HG03378 (cell line): Measurements from ENCODE around the gene CYP27C1.
A peak's percentile ranks its signal among the peaks of the same experiment; 100 is the strongest.
"Not testable (repeated sequence)": the region's sequence is repeated elsewhere in the genome, so short reads cannot be mapped to it uniquely, and the experiment has no call there.

ENCODE experiments used
- ATAC-seq: cut with Tn5 transposase; IDR thresholded peaks from one replicate; pipeline ENCODE4 v1.9.1; 2021; ENCODE audit warnings: mild to moderate bottlenecking, moderate library complexity; ENCODE audit not compliant: unreplicated experiment

CYP27C1 gene

DNA sequence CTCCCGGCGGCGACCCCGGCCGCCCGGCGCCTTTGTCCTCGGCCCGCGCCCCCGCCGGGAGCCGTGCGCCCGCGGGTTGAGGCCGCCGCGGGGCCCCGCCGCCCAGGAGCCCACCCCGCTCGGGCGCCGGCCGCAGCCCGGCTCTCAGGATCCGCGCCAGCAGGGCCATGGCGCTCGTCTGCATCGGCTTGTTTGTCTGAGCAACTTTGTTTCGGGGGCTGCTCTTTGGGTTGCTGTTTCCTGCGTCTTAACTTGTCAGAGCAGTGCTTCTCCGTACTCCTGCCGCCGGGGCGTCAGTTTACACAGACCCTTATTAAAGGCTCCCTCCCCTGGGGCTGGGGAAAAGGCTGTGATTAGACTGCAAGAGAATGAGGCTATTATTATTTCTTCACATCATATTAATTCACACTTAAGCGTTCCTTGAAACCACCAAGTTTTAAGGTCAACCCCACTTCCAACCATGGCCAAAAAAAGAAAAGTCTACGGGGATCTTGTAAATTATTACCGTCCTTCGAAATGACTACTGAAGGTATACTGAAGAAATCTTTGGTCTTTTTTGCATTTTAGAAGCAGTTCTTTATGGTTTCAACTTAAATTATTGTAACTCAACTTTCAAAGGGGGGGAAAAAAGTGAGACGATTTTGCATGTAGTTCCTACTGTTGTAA is at the start of gene CYP27C1:
CYP27C1 (minus strand) TSS at position 198 of the 666 bp plus-strand sequence; CDS start at position 169, 29 bp downstream.
- ATAC-seq, result no peak

GRCh38 chr2:127261804-127262406 is 41.8 kb upstream of the CYP27C1 start:
- no peak for ATAC-seq

GRCh38 chr2:127259355-127259754 is 39.3 kb upstream of the CYP27C1 start:
- no peak for ATAC-seq

GRCh38 chr2:127256866-127257265 is 36.8 kb upstream of the CYP27C1 start:
- no peak for ATAC-seq

DNA sequence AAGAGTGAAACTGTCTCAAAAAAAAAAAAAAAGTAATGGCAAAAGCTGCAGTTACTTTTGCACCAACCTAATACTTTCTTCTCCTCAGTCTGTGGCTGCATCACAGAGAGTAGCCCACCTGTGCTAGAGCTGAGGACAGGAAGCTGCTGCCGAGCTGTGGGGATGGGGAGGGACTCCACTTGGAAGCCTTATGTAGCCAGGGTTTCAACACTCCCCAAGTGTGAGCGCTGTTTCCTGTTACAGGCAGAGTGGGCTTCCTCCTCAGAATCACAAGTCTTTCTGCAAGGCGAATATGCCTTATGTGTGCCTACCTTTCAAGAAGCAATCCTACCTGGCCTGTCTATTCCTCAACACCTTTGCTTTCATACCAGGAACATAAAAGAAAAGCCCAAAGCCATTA is 36.3 kb upstream of the CYP27C1 start:
- ATAC-seq, result no peak

DNA sequence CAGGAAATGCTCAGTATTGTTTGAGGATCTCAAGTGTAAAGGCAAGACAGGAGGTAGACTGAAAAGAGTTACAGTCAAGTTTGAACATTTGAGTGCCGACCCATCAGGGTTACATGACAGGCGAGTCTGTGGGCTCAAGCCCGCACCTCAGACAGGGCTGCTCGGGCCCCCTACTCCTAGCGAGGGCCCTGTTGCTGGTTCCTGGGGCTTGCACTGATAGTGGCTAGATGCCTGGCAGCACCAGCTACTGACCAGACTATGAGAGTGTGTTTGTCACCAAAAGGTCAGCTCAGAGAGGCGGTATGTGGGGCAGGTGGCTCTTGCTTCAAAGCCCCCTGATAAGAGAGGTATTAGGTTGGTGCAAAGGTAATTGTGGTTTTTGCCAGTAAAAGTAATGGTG is 35.6 kb upstream of the CYP27C1 start:
- ATAC-seq, result no peak

DNA sequence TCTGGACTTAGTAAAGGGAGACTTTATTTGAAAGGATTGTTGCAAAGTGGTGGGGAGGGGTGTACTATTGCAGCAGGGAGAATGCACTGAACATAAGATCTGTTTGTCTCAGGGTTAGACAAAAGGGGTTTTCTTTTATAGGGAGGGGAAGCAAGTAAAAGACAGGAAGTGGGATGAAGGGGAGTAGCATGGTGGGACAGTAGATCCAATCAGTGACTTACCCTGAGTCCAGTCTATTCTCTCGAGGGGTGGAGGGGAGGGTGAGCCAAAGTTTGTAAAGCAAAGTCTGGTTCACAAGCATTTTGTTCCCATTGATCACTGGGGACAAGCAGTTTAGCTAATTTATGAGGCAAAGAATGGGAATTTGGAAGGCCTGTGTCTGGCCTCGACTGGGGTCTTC is 35.0 kb upstream of the CYP27C1 start:
- no peak for ATAC-seq

- no peak for ATAC-seq
Observed at GRCh38 chr2:127254386-127254981, 34.4 kb upstream of the CYP27C1 start.

GRCh38 chr2:127241184-127241583 is 21.1 kb upstream of the CYP27C1 start:
- not testable (repeated sequence) for ATAC-seq

DNA sequence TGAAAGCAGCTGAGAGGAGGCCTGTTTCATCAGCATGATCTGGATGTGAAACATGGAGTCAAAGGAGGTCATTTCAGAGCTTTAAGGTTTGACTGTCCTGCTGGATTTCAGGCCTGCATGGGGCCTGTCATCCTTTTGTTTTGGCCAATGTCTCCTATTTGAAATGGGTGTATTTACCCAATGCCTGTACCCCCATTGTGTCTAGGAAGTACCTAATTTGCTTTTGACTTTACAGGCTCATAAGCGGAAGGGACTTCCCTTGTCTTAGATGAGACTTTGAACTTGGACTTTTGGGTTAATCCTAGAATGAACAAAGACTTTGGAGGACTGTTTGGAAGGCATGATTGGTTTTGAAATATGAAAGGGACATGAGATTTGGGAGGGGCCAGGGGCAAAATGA is 19.3 kb upstream of the CYP27C1 start:
- no peak for ATAC-seq

DNA sequence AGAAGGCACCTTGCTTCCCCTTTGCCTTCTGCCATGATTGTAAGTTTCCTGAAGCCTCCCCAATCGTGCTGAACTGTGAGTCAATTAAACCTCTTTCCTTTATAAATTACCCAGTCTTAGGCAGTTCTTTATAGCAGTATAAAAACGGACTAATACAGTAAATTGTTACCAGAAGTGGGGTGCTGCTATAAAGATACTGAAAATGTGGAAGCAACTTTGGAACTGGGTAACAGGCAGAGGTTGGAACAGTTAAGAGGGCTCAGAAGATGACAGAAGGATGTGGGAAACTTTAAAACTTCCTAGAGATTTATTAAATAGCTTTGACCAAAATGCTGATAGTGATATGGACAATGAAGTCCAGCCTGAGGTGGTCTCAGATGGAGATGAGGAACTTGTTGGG is 17.7 kb upstream of the CYP27C1 start:
- ATAC-seq, result not testable (repeated sequence)

GRCh38 chr2:127235082-127235702 is 15.1 kb upstream of the CYP27C1 start:
- ATAC-seq, result no peak

- no peak for ATAC-seq
Observed at GRCh38 chr2:127233710-127234109, 13.6 kb upstream of the CYP27C1 start.

DNA sequence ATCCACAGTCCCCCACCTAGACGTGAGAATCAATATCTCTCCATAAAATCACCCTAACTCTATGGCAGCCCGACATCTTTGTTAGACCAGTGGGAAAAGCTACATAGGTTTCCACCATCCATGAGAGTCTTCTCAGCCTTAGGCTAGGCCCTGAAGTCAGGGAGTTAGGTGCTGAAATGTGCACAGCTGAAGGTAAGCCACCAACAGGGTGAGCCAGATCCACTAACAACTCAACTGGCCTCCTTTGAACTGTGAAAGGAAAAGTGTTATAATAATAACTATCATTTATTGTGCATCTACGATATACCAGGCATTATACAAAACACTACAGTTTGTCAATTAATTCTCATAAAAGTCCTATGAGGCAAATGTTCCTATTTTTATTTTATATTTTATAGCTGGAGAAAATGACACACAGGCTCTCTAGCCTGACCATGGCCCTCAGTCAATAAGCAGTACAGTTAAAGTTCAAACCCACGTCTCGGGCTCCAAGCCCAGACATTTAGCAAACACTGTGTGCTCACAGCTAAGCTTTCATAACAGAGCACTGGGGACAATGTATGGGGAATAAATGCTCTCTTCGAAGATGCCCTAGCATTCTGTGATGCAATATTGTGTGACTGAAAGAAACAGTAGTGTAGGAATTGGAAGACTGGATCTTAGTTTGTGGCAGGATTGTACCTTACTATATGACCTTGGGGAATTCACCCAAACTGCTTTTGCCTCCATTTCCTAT is 11.2 kb upstream of the CYP27C1 start:
- no peak for ATAC-seq

- no peak for ATAC-seq
Observed at GRCh38 chr2:127229555-127229954, 9.5 kb upstream of the CYP27C1 start.

GRCh38 chr2:127228102-127228501 is 8.0 kb upstream of the CYP27C1 start:
- no peak for ATAC-seq

- not testable (repeated sequence) for ATAC-seq
Observed at GRCh38 chr2:127227264-127227660, 7.2 kb upstream of the CYP27C1 start.

DNA sequence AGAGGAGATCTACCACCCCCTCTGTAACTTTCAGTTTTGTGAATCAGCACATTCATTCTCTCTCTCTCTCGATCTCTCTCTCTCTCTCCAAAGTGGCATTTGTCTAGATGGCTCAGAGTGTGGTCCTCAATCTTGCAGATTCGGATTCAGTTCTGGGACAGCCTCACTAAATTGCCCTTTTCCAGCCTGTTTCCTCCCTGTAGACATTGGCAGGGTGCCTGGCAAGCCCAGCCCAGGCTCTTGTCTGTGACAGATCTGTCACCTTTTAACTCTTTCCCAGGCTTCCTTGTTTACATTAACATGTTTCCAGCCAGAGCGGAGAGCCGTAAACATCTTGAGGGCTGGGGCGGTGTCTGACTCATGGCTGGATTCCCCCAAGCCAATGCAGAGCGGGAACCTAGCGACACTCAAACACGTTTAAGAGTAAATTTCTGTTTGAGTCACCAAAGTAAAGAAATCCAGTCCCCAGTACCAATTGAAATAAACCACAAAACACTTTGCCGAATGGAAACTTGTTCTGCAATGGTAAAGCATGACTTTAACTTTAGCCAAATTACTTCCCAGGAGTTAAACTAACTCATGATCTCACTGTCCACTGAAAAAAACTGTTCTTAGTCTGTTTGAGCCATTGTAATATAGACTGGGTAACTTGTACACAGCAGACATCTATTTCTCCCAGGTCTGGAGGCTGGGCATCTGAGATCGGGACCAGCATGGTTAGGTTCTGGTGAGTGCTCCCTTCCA is 6.6 kb upstream of the CYP27C1 start:
- ATAC-seq, result peak; percentile 93

GRCh38 chr2:127226132-127226519 is 6.0 kb upstream of the CYP27C1 start:
- ATAC-seq, result no peak

DNA sequence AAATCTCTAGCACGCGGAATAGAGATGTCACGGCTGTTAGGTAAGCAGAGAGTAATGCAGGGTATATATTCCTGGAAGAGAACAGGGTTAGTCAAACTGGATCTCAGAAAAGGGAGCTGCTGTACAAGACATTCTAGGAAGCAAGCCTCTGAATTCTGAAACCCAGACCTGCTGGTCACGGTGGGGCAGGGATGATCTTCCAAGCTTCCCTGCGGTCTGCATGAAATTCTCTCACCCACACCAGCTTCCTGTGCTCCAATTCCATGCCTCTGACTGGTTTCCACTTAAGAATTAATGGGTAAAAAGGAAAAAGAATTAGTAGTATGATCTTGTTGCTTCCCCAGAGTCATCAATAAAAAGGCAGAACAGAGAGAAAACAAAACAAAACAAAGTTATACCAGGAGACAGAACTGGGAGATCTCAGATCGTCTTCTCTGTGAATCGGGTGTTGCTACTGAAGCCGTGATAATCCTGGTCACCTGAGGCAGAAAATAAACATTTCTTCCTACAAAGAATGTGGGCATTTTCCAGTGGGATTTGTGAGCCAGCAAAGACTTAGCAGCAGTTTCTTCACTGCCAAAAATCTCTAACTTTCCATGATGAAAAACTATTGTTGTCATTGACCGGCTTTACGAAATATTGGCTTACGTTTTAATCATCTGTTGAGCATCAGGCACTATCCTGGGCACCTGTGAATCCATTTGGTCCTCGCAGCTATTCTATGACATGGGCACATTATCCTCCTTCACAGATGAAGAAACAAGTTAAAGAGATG is 5.3 kb upstream of the CYP27C1 start:
- ATAC-seq, result no peak
